Karpas-422 (cell line): Measurements from ENCODE around the gene ZNF892. TPM values are rescaled to one million over a fixed set of nuclear protein-coding genes. Genes with fewer than 3 reads are reported as not detected.

Experiments
- DNase-seq: peaks from one replicate; pipeline ENCODE4 v3.0.0-alpha.2; 2015
- H2AFZ ChIP-seq: fragments of 200-600 bp; sonication (generic); 2 replicates; pipeline ENCODE4 v1.6.1; 2014; ENCODE audit warnings: antibody characterized with exemption, low read length, mixed read lengths
- H3K27ac ChIP-seq: fragments of 200-600 bp; sonication (generic); 2 replicates; pipeline ENCODE4 v1.5.1; 2014; ENCODE audit warnings: mild to moderate bottlenecking, low read length, moderate library complexity
- H3K27me3 ChIP-seq: fragments of 200-600 bp; sonication (generic); 2 replicates; pipeline ENCODE4 v1.6.1; 2014; ENCODE audit warnings: low read length, mixed read lengths
- H3K36me3 ChIP-seq: fragments of 200-600 bp; sonication (generic); 2 replicates; pipeline ENCODE4 v1.6.1; 2014; ENCODE audit warnings: low read length, mixed read lengths; ENCODE audit not compliant: insufficient read depth
- H3K4me1 ChIP-seq: fragments of 200-600 bp; sonication (generic); 2 replicates; pipeline ENCODE4 v1.6.1; 2014; ENCODE audit warnings: mild to moderate bottlenecking, low read length, mixed read lengths
- H3K4me2 ChIP-seq: fragments of 200-600 bp; sonication (generic); 2 replicates; pipeline ENCODE4 v1.6.1; 2014; ENCODE audit warnings: low read length, low read depth, mild to moderate bottlenecking; ENCODE audit not compliant: poor library complexity, severe bottlenecking
- H3K4me3 ChIP-seq: fragments of 200-600 bp; sonication (generic); 2 replicates; pipeline ENCODE4 v1.5.1; 2014; ENCODE audit warnings: mild to moderate bottlenecking, antibody characterized with exemption, low read length, mixed read lengths
- H3K79me2 ChIP-seq: fragments of 200-600 bp; sonication (generic); 2 replicates; pipeline ENCODE4 v1.6.1; 2014; ENCODE audit warnings: mild to moderate bottlenecking, low read length, mixed read lengths
- H3K9ac ChIP-seq: fragments of 200-600 bp; sonication (generic); 2 replicates; pipeline ENCODE4 v1.6.0; 2014; ENCODE audit warnings: low read length
- H3K9me2 ChIP-seq: fragments of 200-600 bp; sonication (generic), shearing (Covaris generic); replicated peaks from 2 replicates; pipeline ENCODE4 v1.6.0; 2014; ENCODE audit warnings: mild to moderate bottlenecking, low read length, moderate library complexity; ENCODE audit not compliant: insufficient read depth
- H3K9me3 ChIP-seq: fragments of 300-700, 200-600 bp; sonication (generic); 2 replicates; pipeline ENCODE4 v1.6.1; 2014; ENCODE audit warnings: low read length, mixed read lengths
- H4K20me1 ChIP-seq: fragments of 200-600 bp; sonication (generic); 2 replicates; pipeline ENCODE4 v1.6.1; 2014; ENCODE audit warnings: mild to moderate bottlenecking, antibody characterized with exemption, low read length, low read depth; ENCODE audit not compliant: insufficient read depth
- total RNA-seq: library from RNA; depleted of rRNA; stranded (reverse); fragments of >200 nt; shearing (Covaris generic); gene quantifications from 2 replicates; pipeline ENCODE4 v1.2.3, GENCODE V29; 2014; ENCODE audit warnings: low replicate concordance

Gene ZNF892
- total RNA-seq, 1 experiment from 2014 or later, result 1.1 TPM

GRCh38 chr2:95206096-95206495 is 1.2 kb upstream of the ZNF892 start:
- no peak for DNase-seq
- Histone ChIP-seq H3K79me2 (no peaks in the 10 kb centered on the region), H3K9ac (no peak overlapping the region), H3K27me3 (no peaks in the 10 kb centered on the region), H4K20me1 (no peaks in the 10 kb centered on the region), H3K9me2 (no peaks in the 10 kb centered on the region), H3K27ac (no peak overlapping the region), H3K4me2 (peak overlapping the region; percentile 74), H2AFZ (no peak overlapping the region), H3K4me3 (peak overlapping the region; percentile 69; the same call in 1 of the 2 replicates), H3K36me3 (no peaks in the 10 kb centered on the region), H3K9me3 (peaks cover under 1% of the 10 kb centered on the region), H3K4me1 (peaks cover 14% of the 10 kb centered on the region)

GRCh38 chr2:95208106-95208505 is 785 bp downstream of the ZNF892 start:
- no peak for DNase-seq
- Histone ChIP-seq H4K20me1 (no peaks in the 10 kb centered on the region), H3K27me3 (no peaks in the 10 kb centered on the region), H3K4me3 (peak overlapping the region; percentile 69), H3K4me1 (peaks cover 14% of the 10 kb centered on the region), H3K27ac (no peak overlapping the region), H2AFZ (peak overlapping the region; percentile 79), H3K9ac (no peak overlapping the region), H3K36me3 (no peaks in the 10 kb centered on the region; the same call in 1 of the 2 replicates), H3K79me2 (no peaks in the 10 kb centered on the region), H3K9me3 (peaks cover 10% of the 10 kb centered on the region), H3K4me2 (peak overlapping the region; percentile 74), H3K9me2 (no peaks in the 10 kb centered on the region)

- Histone ChIP-seq H3K27ac (no peak overlapping the region), H3K27me3 (no peaks in the 10 kb centered on the region), H3K9me2 (no peaks in the 10 kb centered on the region), H3K4me1 (no peaks in the 10 kb centered on the region), H3K9ac (no peak overlapping the region), H3K79me2 (no peaks in the 10 kb centered on the region), H4K20me1 (no peaks in the 10 kb centered on the region), H3K36me3 (no peaks in the 10 kb centered on the region; the same call in 1 of the 2 replicates), H3K4me3 (no peak overlapping the region), H2AFZ (no peak overlapping the region), H3K4me2 (no peak overlapping the region), H3K9me3 (peaks cover 62% of the 10 kb centered on the region)
- DNase-seq, result no peak
Measured at GRCh38 chr2:95215018-95215612, 7.8 kb downstream of the ZNF892 start.

- Histone ChIP-seq H3K9me3 (peaks cover 33% of the 10 kb centered on the region), H3K4me3 (no peak overlapping the region), H3K4me1 (no peaks in the 10 kb centered on the region), H3K9ac (no peak overlapping the region), H4K20me1 (no peaks in the 10 kb centered on the region), H3K79me2 (no peaks in the 10 kb centered on the region), H3K4me2 (no peak overlapping the region), H3K36me3 (no peaks in the 10 kb centered on the region), H2AFZ (no peak overlapping the region), H3K27ac (no peak overlapping the region), H3K9me2 (no peaks in the 10 kb centered on the region), H3K27me3 (no peaks in the 10 kb centered on the region; the same call in 1 of the 2 replicates)
- no peak for DNase-seq
Measured at GRCh38 chr2:95220449-95220848, 13.1 kb downstream of the ZNF892 start.

- no peak for DNase-seq
- H3K9me3 ChIP-seq, result peaks cover 4% of the 10 kb centered on the region; the same call in 1 of the 2 replicates
- H3K27ac ChIP-seq, result no peak overlapping the region
Measured at GRCh38 chr2:95225658-95226057, 18.3 kb downstream of the ZNF892 start.

GRCh38 chr2:95231723-95232122 is 24.4 kb downstream of the ZNF892 start:
- no peak overlapping the region for H3K27ac ChIP-seq
- peak; percentile 88 for DNase-seq

More at GRCh38 chr2:95225658-95226057, 18.3 kb downstream of the ZNF892 start:
- Histone ChIP-seq H3K36me3 (no peaks in the 10 kb centered on the region), H3K4me1 (no peaks in the 10 kb centered on the region), H3K4me3 (no peak overlapping the region), H2AFZ (no peak overlapping the region), H3K9me2 (no peaks in the 10 kb centered on the region), H3K4me2 (no peak overlapping the region), H3K79me2 (no peaks in the 10 kb centered on the region), H4K20me1 (no peaks in the 10 kb centered on the region), H3K9ac (no peak overlapping the region), H3K27me3 (no peaks in the 10 kb centered on the region; the same call in 1 of the 2 replicates)

DNA sequence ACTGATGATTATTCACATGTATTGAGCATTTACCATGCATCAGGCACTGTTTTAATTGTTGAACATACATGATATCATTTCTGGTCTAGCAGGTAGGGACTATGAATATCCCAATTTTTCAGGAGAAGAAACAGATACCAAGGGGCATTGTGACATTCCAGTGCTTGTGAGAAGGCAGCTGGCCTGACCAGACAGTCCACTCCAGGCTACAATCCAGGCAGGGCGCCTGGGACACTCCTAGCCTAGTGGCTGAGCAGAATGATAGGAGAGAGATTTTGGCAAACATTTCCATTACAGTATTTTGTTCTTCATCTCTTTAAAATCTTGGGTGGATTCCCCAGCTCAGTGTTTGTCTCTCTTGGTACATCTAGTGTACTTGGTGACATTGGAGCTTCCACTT is 24.9 kb downstream of the ZNF892 start:
- no peak overlapping the region for H2AFZ ChIP-seq
- H4K20me1 ChIP-seq, result no peaks in the 10 kb centered on the region
- H3K4me2 ChIP-seq, result no peak overlapping the region
- no peaks in the 10 kb centered on the region for H3K27me3 ChIP-seq
- no peaks in the 10 kb centered on the region for H3K79me2 ChIP-seq
- H3K27ac ChIP-seq, result no peak overlapping the region
- H3K4me3 ChIP-seq, result no peak overlapping the region
- H3K9ac ChIP-seq, result no peak overlapping the region
- no peaks in the 10 kb centered on the region for H3K9me2 ChIP-seq
- no peaks in the 10 kb centered on the region for H3K9me3 ChIP-seq
- no peaks in the 10 kb centered on the region for H3K4me1 ChIP-seq
- DNase-seq, result no peak
- no peaks in the 10 kb centered on the region for H3K36me3 ChIP-seq

More at GRCh38 chr2:95231723-95232122, 24.4 kb downstream of the ZNF892 start:
- H3K79me2 ChIP-seq, result no peaks in the 10 kb centered on the region
- no peaks in the 10 kb centered on the region for H3K4me1 ChIP-seq
- no peak overlapping the region for H3K9ac ChIP-seq
- H3K4me2 ChIP-seq, result no peak overlapping the region
- no peak overlapping the region for H2AFZ ChIP-seq
- no peaks in the 10 kb centered on the region for H3K9me2 ChIP-seq
- H3K9me3 ChIP-seq, result no peaks in the 10 kb centered on the region
- no peaks in the 10 kb centered on the region for H4K20me1 ChIP-seq
- H3K4me3 ChIP-seq, result no peak overlapping the region
- no peaks in the 10 kb centered on the region for H3K27me3 ChIP-seq
- H3K36me3 ChIP-seq, result no peaks in the 10 kb centered on the region

GRCh38 chr2:95234286-95234785 is 27.0 kb downstream of the ZNF892 start:
- no peak overlapping the region for H3K4me3 ChIP-seq
- no peaks in the 10 kb centered on the region for H3K79me2 ChIP-seq
- H4K20me1 ChIP-seq, result no peaks in the 10 kb centered on the region
- H3K4me2 ChIP-seq, result no peak overlapping the region
- H3K4me1 ChIP-seq, result no peaks in the 10 kb centered on the region
- H3K9ac ChIP-seq, result no peak overlapping the region
- no peak overlapping the region for H2AFZ ChIP-seq
- no peaks in the 10 kb centered on the region for H3K9me3 ChIP-seq
- DNase-seq, result no peak
- H3K9me2 ChIP-seq, result no peaks in the 10 kb centered on the region
- no peak overlapping the region for H3K27ac ChIP-seq
- H3K27me3 ChIP-seq, result no peaks in the 10 kb centered on the region
- H3K36me3 ChIP-seq, result no peaks in the 10 kb centered on the region
